Keratinocyte (primary cell): ENCODE data around the gene AOAH. TPM values are rescaled to one million over a fixed set of nuclear protein-coding genes. Genes with fewer than 3 reads are reported as not detected.

Experiments
- DNase-seq: peaks from one replicate; pipeline ENCODE4 v3.0.0-alpha.2; 2011; ENCODE audit warnings: low read depth, missing footprints, low spot score
- FAIRE-seq: peaks from 2 replicates; lab custom pipeline; 2011; peaks lifted over from hg19 to GRCh38; lab: Jason Lieb, UNC
- H2AFZ ChIP-seq: 2 replicates; pipeline ENCODE4 v1.6.0; 2012; ENCODE audit warnings: low read length, control low read depth, inconsistent platforms; ENCODE audit not compliant: control insufficient read depth
- H3K27ac ChIP-seq: 2 replicates; pipeline ENCODE4 v1.5.1; 2011; ENCODE audit warnings: low read length; ENCODE audit not compliant: control insufficient read depth, insufficient read depth
- H3K27me3 ChIP-seq: 3 replicates; pipeline ENCODE4 v1.6.0; 2011; ENCODE audit warnings: low read length; ENCODE audit not compliant: control insufficient read depth, insufficient read depth; ENCODE audit errors: extremely low read depth
- H3K36me3 ChIP-seq, 2 experiments: 2 replicates in 1 of 2; 3 replicates in 1 of 2; pipeline ENCODE4 v1.5.1; 2011; ENCODE audit warnings: low read length in 2 of 2, mild to moderate bottlenecking in 1 of 2; ENCODE audit not compliant: control insufficient read depth in 2 of 2, insufficient read depth in 2 of 2; ENCODE audit errors: extremely low read depth in 1 of 2
- H3K4me1 ChIP-seq: 3 replicates; pipeline ENCODE4 v1.5.1; 2011; ENCODE audit warnings: low read length; ENCODE audit not compliant: control insufficient read depth, insufficient read depth; ENCODE audit errors: extremely low read depth
- H3K4me2 ChIP-seq: 3 replicates; pipeline ENCODE4 v1.6.0; 2011; ENCODE audit warnings: low read depth, low read length; ENCODE audit not compliant: control insufficient read depth, insufficient read depth; ENCODE audit errors: extremely low read depth
- H3K4me3 ChIP-seq, 3 experiments: fragments of 200-600 bp in 1 of 3; sonication (generic) in 1 of 3; 2 replicates in 2 of 3; 3 replicates in 1 of 3; pipeline ENCODE4 v1.5.1; 2011 to 2016; ENCODE audit warnings: low read length in 3 of 3, mild to moderate bottlenecking in 3 of 3, control low read depth in 2 of 3, inconsistent platforms in 1 of 3, low read depth in 1 of 3, mixed read lengths in 1 of 3, mixed run types in 1 of 3, moderate library complexity in 1 of 3; ENCODE audit not compliant: control insufficient read depth in 2 of 3, insufficient read depth in 2 of 3; ENCODE audit errors: extremely low read depth in 1 of 3
- H3K79me2 ChIP-seq: 2 replicates; pipeline ENCODE4 v1.6.0; 2012; ENCODE audit warnings: low read length; ENCODE audit not compliant: control insufficient read depth, insufficient read depth
- H3K9ac ChIP-seq: 3 replicates; pipeline ENCODE4 v1.6.0; 2011; ENCODE audit warnings: low read length; ENCODE audit not compliant: control insufficient read depth, insufficient read depth; ENCODE audit errors: extremely low read depth
- H3K9me1 ChIP-seq: 3 replicates; pipeline ENCODE4 v1.6.0; 2011; ENCODE audit warnings: low read length; ENCODE audit not compliant: control insufficient read depth, insufficient read depth; ENCODE audit errors: extremely low read depth
- H3K9me3 ChIP-seq: 2 replicates; pipeline ENCODE4 v1.5.1; 2012; ENCODE audit warnings: low read depth, low read length; ENCODE audit not compliant: control insufficient read depth
- H4K20me1 ChIP-seq: 3 replicates; pipeline ENCODE4 v1.6.0; 2011; ENCODE audit warnings: low read length; ENCODE audit not compliant: control insufficient read depth, insufficient read depth; ENCODE audit errors: extremely low read depth
- CTCF ChIP-seq, 3 experiments: IDR thresholded peaks in 1 of 3; conservative IDR thresholded peaks in 1 of 3; optimal IDR thresholded peaks in 1 of 3; 2 replicates in 2 of 3; 3 replicates in 1 of 3; pipeline versions ENCODE3 to v1.5.1; 2011; ENCODE audit warnings: low read length in 3 of 3, mild to moderate bottlenecking in 3 of 3, moderate library complexity in 2 of 3, control low read depth in 1 of 3, inconsistent platforms in 1 of 3; ENCODE audit not compliant: insufficient read depth in 2 of 3; ENCODE audit errors: extremely low read depth in 1 of 3
- EZH2 ChIP-seq: IDR thresholded peaks from one replicate; pipeline ENCODE4 v1.6.1; 2012; ENCODE audit warnings: inconsistent platforms, mild to moderate bottlenecking, low read length, moderate library complexity
- dilution Hi-C: fragments of 300-500 bp; cut with MboI; formaldehyde crosslinking; loops from one replicate; pipeline ENCODE4 v1.7.0; 2020; ENCODE audit warnings: low sequenced_read_pairs; ENCODE audit not compliant: extremely low pct_ligation_motif_present
- polyA plus RNA-seq, 5 experiments: library from polyadenylated mRNA; depleted of rRNA in 3 of 5; stranded (reverse) in 3 of 5; stranded (forward) in 1 of 5; unstranded in 1 of 5; fragments of >200 nt; gene quantifications; 1 replicate in 1 of 5; 2 replicates in 3 of 5; 3 replicates in 1 of 5; pipeline versions ENCODE4 v1.2.1 to v1.2.3, GENCODE V29; 2011 to 2012; ENCODE audit warnings: missing spikeins in 2 of 5, low read depth in 1 of 5, low replicate concordance in 1 of 5

Gene AOAH
- polyA plus RNA-seq, 1 donor (not counting 4 experiments of a cell fraction or from before 2014, with no cell fraction given) = 0.43 TPM

- H3K4me3 ChIP-seq = no peak overlapping the region
- no peaks in the 10 kb centered on the region for H3K79me2 ChIP-seq
- no peak overlapping the region for H3K4me2 ChIP-seq
- TF ChIP-seq CTCF (optimal IDR thresholded peaks at IDR 0.05 in 1 of 3, IDR thresholded peaks at IDR 0.05 in 1 of 3, conservative IDR thresholded peaks at IDR 0.05 in 1 of 3; ENCODE audit: extremely low read depth in 1 of 3, insufficient read depth in 2 of 3, low read length in 3 of 3) (no peak), EZH2 (no peak)
- H3K9me1 ChIP-seq = no peaks in the 10 kb centered on the region
- no peak overlapping the region for H3K9ac ChIP-seq
- H3K4me1 ChIP-seq = no peaks in the 10 kb centered on the region
- H3K27ac ChIP-seq = no peak overlapping the region
- no peaks in the 10 kb centered on the region for H3K27me3 ChIP-seq
- H2AFZ ChIP-seq = no peak overlapping the region
- no peaks in the 10 kb centered on the region for H3K9me3 ChIP-seq
- FAIRE-seq (no peak), DNase-seq (no peak)
- dilution Hi-C loops = no loop called here
- H3K36me3 ChIP-seq = no peaks in the 10 kb centered on the region
- no peaks in the 10 kb centered on the region for H4K20me1 ChIP-seq
Observed at GRCh38 chr7:36730046-36730445, 5.8 kb upstream of the AOAH start.

GRCh38 chr7:36728143-36728542, 3.8 kb upstream of the AOAH start:
- Histone ChIP-seq H3K9me3 (no peaks in the 10 kb centered on the region), H3K9ac (no peak overlapping the region), H3K4me3 (no peak overlapping the region), H3K27me3 (no peaks in the 10 kb centered on the region), H3K27ac (no peak overlapping the region), H3K9me1 (no peaks in the 10 kb centered on the region), H3K36me3 (no peaks in the 10 kb centered on the region), H2AFZ (no peak overlapping the region), H4K20me1 (no peaks in the 10 kb centered on the region), H3K4me2 (no peak overlapping the region), H3K4me1 (no peaks in the 10 kb centered on the region), H3K79me2 (no peaks in the 10 kb centered on the region)
- TF ChIP-seq CTCF (optimal IDR thresholded peaks at IDR 0.05 in 1 of 3, IDR thresholded peaks at IDR 0.05 in 1 of 3, conservative IDR thresholded peaks at IDR 0.05 in 1 of 3; ENCODE audit: extremely low read depth in 1 of 3, insufficient read depth in 2 of 3, low read length in 3 of 3) = no peak
- FAIRE-seq (no peak), DNase-seq (no peak)
- dilution Hi-C loops = no loop called here
